HepG2 (cell line): ENCODE data around the gene EPB41L2. TPM values are rescaled to one million over a fixed set of nuclear protein-coding genes. Genes with fewer than 3 reads are reported as not detected.
A peak's percentile ranks its signal among the peaks of the same experiment; 100 is the strongest.

Experiments used
- ARID5B ChIP-seq: IDR thresholded peaks from 2 replicates; pipeline ENCODE4 v1.4.0; 2020; ENCODE audit warnings: mild to moderate bottlenecking, missing genetic modification reagents
- KAT8 ChIP-seq: IDR thresholded peaks from 2 replicates; pipeline ENCODE4 v1.6.1; 2016; ENCODE audit warnings: missing genetic modification reagents, missing compliant biosample characterization
- MXD1 ChIP-seq: sonication (generic); formaldehyde crosslinking; IDR thresholded peaks from 2 replicates; pipeline ENCODE4 v1.4.0; 2020; ENCODE audit warnings: mild to moderate bottlenecking, missing genetic modification reagents
- MXI1 ChIP-seq: IDR thresholded peaks from 3 replicates; pipeline ENCODE4 v1.6.1; 2012; ENCODE audit warnings: low read depth, low read length, inconsistent platforms, borderline replicate concordance
- NPAS2 ChIP-seq: sonication (generic); formaldehyde crosslinking; IDR thresholded peaks from 2 replicates; pipeline ENCODE4 v1.8.0; 2022; ENCODE audit warnings: mild to moderate bottlenecking, missing genetic modification reagents, borderline replicate concordance
- RNF219 ChIP-seq: sonication (generic); formaldehyde crosslinking; IDR thresholded peaks from 2 replicates; pipeline ENCODE4 v1.5.0; 2020; ENCODE audit warnings: mild to moderate bottlenecking, missing genetic modification reagents
- SIX4 ChIP-seq: sonication (generic); formaldehyde crosslinking; IDR thresholded peaks from 2 replicates; pipeline ENCODE4 v1.4.0; 2020; ENCODE audit warnings: missing genetic modification reagents
- U2AF1 ChIP-seq: fragments of 200-400 bp; formaldehyde crosslinking; optimal IDR thresholded peaks from 2 replicates; pipeline ENCODE3; 2017; ENCODE audit warnings: mild to moderate bottlenecking, low read depth, low read length
- ZNF224 ChIP-seq: sonication (generic); formaldehyde crosslinking; IDR thresholded peaks from 2 replicates; pipeline ENCODE4 v1.5.0; 2020; ENCODE audit warnings: mild to moderate bottlenecking, missing genetic modification reagents
- ZNF317 ChIP-seq: sonication (generic); formaldehyde crosslinking; IDR thresholded peaks from 2 replicates; pipeline ENCODE4 v1.5.0; 2020; ENCODE audit warnings: mild to moderate bottlenecking, missing genetic modification reagents
- ZNF326 ChIP-seq: sonication (generic); formaldehyde crosslinking; IDR thresholded peaks from 2 replicates; pipeline ENCODE4 v1.4.0; 2020; ENCODE audit warnings: missing genetic modification reagents, borderline replicate concordance
- ZNF407 ChIP-seq: sonication (generic); formaldehyde crosslinking; IDR thresholded peaks from one replicate; pipeline ENCODE4 v1.5.1; 2020; ENCODE audit warnings: mild to moderate bottlenecking, missing genetic modification reagents; ENCODE audit errors: not compliant biosample characterization
- ZNF720 ChIP-seq: sonication (generic); formaldehyde crosslinking; IDR thresholded peaks from 2 replicates; pipeline ENCODE4 v1.4.0; 2020; ENCODE audit warnings: missing genetic modification reagents
- polyA plus RNA-seq, 8 experiments: library from polyadenylated mRNA; depleted of rRNA in 3 of 8; stranded (reverse) in 7 of 8; unstranded in 1 of 8; fragments of >200 nt; fragmentation: Illumina TruSeq in 4 of 8; extraction: Trizol in 4 of 8; gene quantifications; 2 replicates each; pipeline versions ENCODE4 v1.2.1 to v1.2.3, GENCODE V29; 2011 to 2016; ENCODE audit warnings: low read depth in 4 of 8, missing spikeins in 1 of 8, mixed read lengths in 1 of 8; ENCODE audit not compliant: insufficient read depth in 1 of 8
- total RNA-seq, 5 experiments: library from RNA; depleted of rRNA; stranded (reverse); fragments of >200 nt; fragmentation: Illumina TruSeq; extraction: Trizol; gene quantifications; 2 replicates each; pipeline ENCODE4 v1.2.3, GENCODE V29; 2016; ENCODE audit warnings: low read depth in 1 of 5

The EPB41L2 gene
- total and polyA plus RNA-seq, 2 of the 13 experiments (the other 11 are each of a cell fraction or from before 2014, with no cell fraction given): 41.7 to 56.4 TPM

- TF ChIP-seq MXD1 (CRISPR knock-in tag): no peak
- TF ChIP-seq U2AF1: no peak
- peak; percentile 76 for TF ChIP-seq ZNF407
- TF ChIP-seq ZNF326: no peak
- TF ChIP-seq ZNF317 (CRISPR knock-in tag): no peak
- peak; percentile 71; the same call in 1 of the 2 replicates for TF ChIP-seq KAT8 (CRISPR knock-in tag)
- TF ChIP-seq NPAS2 (CRISPR knock-in tag): no peak
- peak; percentile 33; the same call in 1 of the 2 replicates for TF ChIP-seq SIX4 (CRISPR knock-in tag)
- TF ChIP-seq ZNF720: no peak
- TF ChIP-seq RNF219 (CRISPR knock-in tag): no peak
- TF ChIP-seq ARID5B (CRISPR knock-in tag): peak; percentile 95
- TF ChIP-seq MXI1: peak; percentile 24; the same call in 1 of the 3 replicates
- peak; percentile 56; the same call in 1 of the 2 replicates for TF ChIP-seq ZNF224 (CRISPR knock-in tag)
Measured at GRCh38 chr6:130827247-130828149, 235.5 kb downstream of the EPB41L2 start, which contains the start of gene SMLR1 (continued).
